HCT116 (cell line): ENCODE measurements around the gene HAO2. TPM values are rescaled to one million over a fixed set of nuclear protein-coding genes. Genes with fewer than 3 reads are reported as not detected.

Experiments used
- ATAC-seq: fragments of 200-7000 bp; cut with Tn5 transposase; 2 replicates; pipeline ENCODE4 v1.9.1; 2020; ENCODE audit warnings: mild to moderate bottlenecking, moderate library complexity
- BruUV-seq: library from RNA; stranded (reverse); fragments of 400-500 nt; replicated peaks from 2 replicates; lab custom pipeline; 2021; lab: Mats Ljungman, UMichigan
- CTCF ChIA-PET: fragments of 300-600 bp; sonication (Branson Sonifier 250); formaldehyde crosslinking; loops from one replicate; lab custom pipeline; 2021; ENCODE audit warnings: antibody characterized with exemption; lab: Charles Lee
- POLR2A ChIA-PET: fragments of 300-600, 350-600 bp; sonication (Branson Sonifier 250); formaldehyde crosslinking; loops from one replicate; lab custom pipeline; 2021; ENCODE audit warnings: antibody characterized with exemption; lab: Charles Lee
- RAD21 ChIA-PET, 2 experiments: fragments of 300-600 bp; sonication (Branson Sonifier 250); formaldehyde crosslinking; loops; one replicate each; lab custom pipeline; 2023; ENCODE audit warnings: low total read pairs in 2 of 2; ENCODE audit not compliant: uncharacterized antibody in 2 of 2, unreplicated experiment in 2 of 2, low non-redundant PET in 1 of 2; lab: Charles Lee
- DNase-seq: peaks from one replicate; pipeline ENCODE4 v3.0.0-alpha.2; 2010; ENCODE audit warnings: low read depth, low spot score
- H2AFZ ChIP-seq: fragments of 200-600 bp; shearing (Covaris generic), sonication (generic); 2 replicates; pipeline ENCODE4 v1.6.1; 2017; ENCODE audit warnings: low read depth, mixed run types, mixed read lengths, antibody characterized with exemption, low read length; ENCODE audit not compliant: poor library complexity, severe bottlenecking
- H3K27ac ChIP-seq: 2 replicates; pipeline ENCODE4 v1.5.1; 2012; ENCODE audit warnings: low read depth, low read length
- H3K27me3 ChIP-seq: fragments of 200-600 bp; sonication (generic); 2 replicates; pipeline ENCODE4 v1.6.1; 2016; ENCODE audit warnings: mixed run types, low read length, mixed read lengths; ENCODE audit not compliant: insufficient read depth
- H3K36me3 ChIP-seq, 2 experiments: fragments of 200-500 bp in 1 of 2; fragments of 200-600 bp in 1 of 2; sonication (Bioruptor generic) in 1 of 2; sonication (generic) in 1 of 2; 2 replicates each; pipeline versions ENCODE4 v1.5.1 to v1.6.1; 2014 to 2016; ENCODE audit warnings: low read length in 2 of 2, inconsistent platforms in 1 of 2, mixed read lengths in 1 of 2, mixed run types in 1 of 2; ENCODE audit not compliant: insufficient read depth in 2 of 2, control insufficient read depth in 1 of 2
- H3K4me1 ChIP-seq, 2 experiments: fragments of 200-600 bp in 1 of 2; sonication (generic) in 1 of 2; 2 replicates each; pipeline versions ENCODE4 v1.5.1 to v1.6.1; 2012 to 2017; ENCODE audit warnings: low read length in 2 of 2, inconsistent platforms in 1 of 2, mild to moderate bottlenecking in 1 of 2, mixed read lengths in 1 of 2, mixed run types in 1 of 2, moderate library complexity in 1 of 2; ENCODE audit not compliant: insufficient read depth in 2 of 2, control insufficient read depth in 1 of 2
- H3K4me2 ChIP-seq: fragments of 200-600 bp; sonication (generic); 2 replicates; pipeline ENCODE4 v1.6.1; 2017; ENCODE audit warnings: mixed run types, low read length, mixed read lengths
- H3K4me3 ChIP-seq, 2 experiments: fragments of 200-600 bp in 1 of 2; sonication (generic) in 1 of 2; replicated peaks in 1 of 2; 2 replicates each; pipeline ENCODE4 v1.5.1; 2011 to 2016; ENCODE audit warnings: low read length in 2 of 2, control low read depth in 1 of 2, low read depth in 1 of 2, mild to moderate bottlenecking in 1 of 2, mixed read lengths in 1 of 2, mixed run types in 1 of 2
- H3K79me2 ChIP-seq: fragments of 200-600 bp; sonication (generic); 2 replicates; pipeline ENCODE4 v1.6.1; 2017; ENCODE audit warnings: mild to moderate bottlenecking, mixed run types, low read length, moderate library complexity, mixed read lengths; ENCODE audit not compliant: insufficient read depth
- H3K9ac ChIP-seq: fragments of 200-600 bp; sonication (generic); 2 replicates; pipeline ENCODE4 v1.6.1; 2016; ENCODE audit warnings: low read length, mixed read lengths
- H3K9me2 ChIP-seq: fragments of 200-600 bp; sonication (generic), shearing (Covaris generic); 2 replicates; pipeline ENCODE4 v1.6.1; 2017; ENCODE audit warnings: mixed run types, mild to moderate bottlenecking, moderate library complexity; ENCODE audit not compliant: insufficient read depth
- H3K9me3 ChIP-seq, 2 experiments: fragments of 200-500 bp in 1 of 2; fragments of 200-600 bp in 1 of 2; sonication (Bioruptor generic) in 1 of 2; sonication (generic) in 1 of 2; 2 replicates each; pipeline ENCODE4 v1.6.1; 2014 to 2017; ENCODE audit warnings: low read length in 2 of 2, mixed read lengths in 2 of 2, inconsistent platforms in 1 of 2, low read depth in 1 of 2, mild to moderate bottlenecking in 1 of 2, mixed run types in 1 of 2, moderate library complexity in 1 of 2; ENCODE audit not compliant: control insufficient read depth in 1 of 2, insufficient read depth in 1 of 2
- H4K20me1 ChIP-seq: fragments of 200-600 bp; sonication (generic), shearing (Covaris generic); 2 replicates; pipeline ENCODE4 v1.6.1; 2017; ENCODE audit warnings: mixed run types, mild to moderate bottlenecking, moderate library complexity; ENCODE audit not compliant: insufficient read depth
- ATF3 ChIP-seq: IDR thresholded peaks from 2 replicates; pipeline ENCODE4 v1.6.1; 2012
- CBX3 ChIP-seq: IDR thresholded peaks from 2 replicates; pipeline ENCODE4 v1.6.1; 2012; ENCODE audit warnings: low read depth
- EGR1 ChIP-seq: IDR thresholded peaks from 2 replicates; pipeline ENCODE4 v1.6.1; 2012; ENCODE audit warnings: low read depth
- ELF1 ChIP-seq: IDR thresholded peaks from 2 replicates; pipeline ENCODE4 v1.6.1; 2012; ENCODE audit warnings: low read depth, borderline replicate concordance
- EZH2 ChIP-seq: fragments of 200-600 bp; sonication (generic); IDR thresholded peaks from 2 replicates; pipeline ENCODE4 v1.6.1; 2017; ENCODE audit warnings: antibody characterized with exemption, mixed run types
- EZH2phosphoT487 ChIP-seq: fragments of 200-600 bp; IDR thresholded peaks from 2 replicates; pipeline ENCODE4 v1.6.1; 2018; ENCODE audit warnings: antibody characterized with exemption, borderline replicate concordance
- JUND ChIP-seq: IDR thresholded peaks from 2 replicates; pipeline ENCODE4 v1.6.1; 2012
- MAX ChIP-seq: IDR thresholded peaks from 2 replicates; pipeline ENCODE4 v1.6.1; 2012
- POLR2AphosphoS5 ChIP-seq: IDR thresholded peaks from 2 replicates; pipeline ENCODE4 v1.6.1; 2011; ENCODE audit warnings: mild to moderate bottlenecking, low read depth, low read length, moderate library complexity
- RAD21 ChIP-seq: IDR thresholded peaks from 2 replicates; pipeline ENCODE4 v1.6.1; 2012; ENCODE audit warnings: low read depth, mild to moderate bottlenecking
- SP1 ChIP-seq: IDR thresholded peaks from 2 replicates; pipeline ENCODE4 v1.6.1; 2012; ENCODE audit warnings: low read depth
- SRF ChIP-seq: IDR thresholded peaks from 2 replicates; pipeline ENCODE4 v1.6.1; 2012; ENCODE audit warnings: low read depth
- YY1 ChIP-seq: IDR thresholded peaks from 2 replicates; pipeline ENCODE4 v1.6.1; 2011; ENCODE audit warnings: low read length, low read depth, moderate library complexity, mild to moderate bottlenecking; ENCODE audit not compliant: insufficient replicate concordance; ENCODE audit errors: extremely low read depth
- ZBTB33 ChIP-seq: IDR thresholded peaks from 2 replicates; pipeline ENCODE4 v1.6.1; 2011; ENCODE audit warnings: mild to moderate bottlenecking, low read length, moderate library complexity; ENCODE audit not compliant: insufficient replicate concordance; ENCODE audit errors: extremely low read depth
- ZNF274 ChIP-seq: fragments of 200-500 bp; sonication (Bioruptor generic); IDR thresholded peaks from 2 replicates; pipeline ENCODE4 v1.6.1; 2014; ENCODE audit warnings: mild to moderate bottlenecking, low read depth, low read length, inconsistent platforms
- intact Hi-C: fragments of 100-400 bp; cut with micrococcal nuclease; formaldehyde crosslinking; loops from 2 replicates; pipeline ENCODE4 v1.10.0; 2022
- total RNA-seq: library from RNA; stranded (reverse); gene quantifications from one replicate; pipeline ENCODE4 v1.2.1, GENCODE V29; 2021; ENCODE audit not compliant: unreplicated experiment

Gene HAO2
- total RNA-seq, 1 experiment from 2014 or later = not detected

GRCh38 chr1:119340861-119341261, 27.7 kb upstream of the HAO2 start:
- BruUV-seq = no TSS peak
- H4K20me1 ChIP-seq = no peaks in the 10 kb centered on the region
- DNase-seq (no peak), ATAC-seq (no peak)
- ChIA-PET POLR2A (no interaction called here), CTCF (no interaction called here), RAD21 (no interaction called here)
- H3K9ac ChIP-seq = no peak overlapping the region
- H3K9me3 ChIP-seq = no peaks in the 10 kb centered on the region
- no peaks in the 10 kb centered on the region for H3K36me3 ChIP-seq
- no peak overlapping the region for H3K4me3 ChIP-seq
- H3K27ac ChIP-seq = no peak overlapping the region
- TF ChIP-seq ZNF274 = no peak
- TF ChIP-seq MAX = no peak
- no peak for TF ChIP-seq JUND
- TF ChIP-seq POLR2AphosphoS5 = no peak
- TF ChIP-seq SRF = no peak
- no peak for TF ChIP-seq ZBTB33
- no peak for TF ChIP-seq RAD21
- no peak overlapping the region for H2AFZ ChIP-seq
- H3K4me2 ChIP-seq = no peak overlapping the region
- no peaks in the 10 kb centered on the region for H3K4me1 ChIP-seq
- intact Hi-C loops = no loop called here
- H3K9me2 ChIP-seq = no peaks in the 10 kb centered on the region
- H3K27me3 ChIP-seq = no peaks in the 10 kb centered on the region
- H3K79me2 ChIP-seq = no peaks in the 10 kb centered on the region

- no TSS peak for BruUV-seq
- no peak for DNase-seq
- ATAC-seq = no peak
- Histone ChIP-seq H3K27me3 (no peaks in the 10 kb centered on the region), H3K4me2 (no peak overlapping the region), H3K36me3 (no peaks in the 10 kb centered on the region), H3K9ac (no peak overlapping the region), H4K20me1 (no peaks in the 10 kb centered on the region), H3K4me1 (no peaks in the 10 kb centered on the region), H3K79me2 (no peaks in the 10 kb centered on the region), H3K9me3 (no peaks in the 10 kb centered on the region), H3K4me3 (no peak overlapping the region), H2AFZ (no peak overlapping the region), H3K9me2 (no peaks in the 10 kb centered on the region), H3K27ac (no peak overlapping the region)
- intact Hi-C loops = no loop called here
- ChIA-PET CTCF (no interaction called here), POLR2A (no interaction called here), RAD21 (no interaction called here)
- TF ChIP-seq ELF1 (no peak), EZH2phosphoT487 (no peak), SP1 (no peak), EZH2 (no peak), EGR1 (no peak), YY1 (no peak), ATF3 (no peak), RAD21 (no peak), CBX3 (no peak), ZBTB33 (no peak)
These were observed 27.1 kb upstream of the HAO2 start for GRCh38 chr1:119341372-119341947.
